H9 (cell line): Measurements from ENCODE around the gene LMTK3. TPM values are rescaled to one million over a fixed set of nuclear protein-coding genes. Genes with fewer than 3 reads are reported as not detected.

ENCODE experiments used
- DNase-seq: peaks from one replicate; pipeline ENCODE4 v3.0.0-alpha.2; 2017
- H2AFZ ChIP-seq: one replicate; pipeline ENCODE4 v1.6.1; 2013; ENCODE audit warnings: mild to moderate bottlenecking, low read length, control low read depth, moderate library complexity
- H2AK5ac ChIP-seq: 2 replicates; pipeline ENCODE4 v1.6.1; 2013; ENCODE audit warnings: low read length, control low read depth, mixed read lengths; ENCODE audit not compliant: insufficient read length
- H2BK120ac ChIP-seq: one replicate; pipeline ENCODE4 v1.6.1; 2013; ENCODE audit warnings: low read depth, mild to moderate bottlenecking, low read length, control low read depth, inconsistent platforms; ENCODE audit not compliant: poor library complexity, severe bottlenecking
- H2BK12ac ChIP-seq: 2 replicates; pipeline ENCODE4 v1.6.1; 2013; ENCODE audit warnings: low read length, control low read depth, mixed read lengths, low read depth; ENCODE audit not compliant: insufficient read length
- H2BK15ac ChIP-seq: 2 replicates; pipeline ENCODE4 v1.6.1; 2013; ENCODE audit warnings: low read depth, low read length, control low read depth
- H2BK20ac ChIP-seq: one replicate; pipeline ENCODE4 v1.6.1; 2013; ENCODE audit warnings: low read depth, mild to moderate bottlenecking, low read length, control low read depth, inconsistent platforms; ENCODE audit not compliant: poor library complexity, severe bottlenecking
- H2BK5ac ChIP-seq: 2 replicates; pipeline ENCODE4 v1.6.1; 2013; ENCODE audit warnings: low read length, control low read depth, mixed read lengths; ENCODE audit not compliant: insufficient read length
- H3K14ac ChIP-seq: 2 replicates; pipeline ENCODE4 v1.6.1; 2013; ENCODE audit warnings: low read length, control low read depth; ENCODE audit not compliant: insufficient read depth
- H3K18ac ChIP-seq: 2 replicates; pipeline ENCODE4 v1.6.1; 2013; ENCODE audit warnings: low read depth, mild to moderate bottlenecking, mixed read lengths, low read length, control low read depth; ENCODE audit not compliant: insufficient read length
- H3K23ac ChIP-seq: 2 replicates; pipeline ENCODE4 v1.6.1; 2013; ENCODE audit warnings: low read length, control low read depth, mixed read lengths, low read depth; ENCODE audit not compliant: insufficient read length
- H3K23me2 ChIP-seq: 2 replicates; pipeline ENCODE4 v1.6.1; 2013; ENCODE audit warnings: low read depth, mild to moderate bottlenecking, mixed read lengths, low read length, control low read depth; ENCODE audit not compliant: insufficient read length, poor library complexity, severe bottlenecking
- H3K27ac ChIP-seq: 2 replicates; pipeline ENCODE4 v1.5.1; 2013; ENCODE audit warnings: low read length, control low read depth, mixed read lengths, low read depth; ENCODE audit not compliant: insufficient read length
- H3K27me3 ChIP-seq: 2 replicates; pipeline ENCODE4 v1.6.1; 2013; ENCODE audit warnings: low read length, control low read depth, inconsistent platforms; ENCODE audit not compliant: insufficient read depth
- H3K4ac ChIP-seq: 2 replicates; pipeline ENCODE4 v1.6.1; 2013; ENCODE audit warnings: low read depth, mild to moderate bottlenecking, control low read depth, inconsistent platforms, low read length, moderate library complexity
- H3K4me1 ChIP-seq: 2 replicates; pipeline ENCODE4 v1.6.1; 2013; ENCODE audit warnings: low read length, control low read depth, inconsistent platforms; ENCODE audit not compliant: insufficient read depth
- H3K4me2 ChIP-seq: 2 replicates; pipeline ENCODE4 v1.6.1; 2013; ENCODE audit warnings: low read length, control low read depth, mixed read lengths; ENCODE audit not compliant: insufficient read length, insufficient read depth
- H3K56ac ChIP-seq: 2 replicates; pipeline ENCODE4 v1.6.1; 2013; ENCODE audit warnings: low read depth, mild to moderate bottlenecking, mixed read lengths, low read length, control low read depth; ENCODE audit not compliant: insufficient read length
- H3K79me1 ChIP-seq: 2 replicates; pipeline ENCODE4 v1.6.1; 2013; ENCODE audit warnings: low read depth, mild to moderate bottlenecking, moderate library complexity, low read length, control low read depth, inconsistent platforms; ENCODE audit not compliant: insufficient read depth, poor library complexity, severe bottlenecking
- H3K79me2 ChIP-seq: 2 replicates; pipeline ENCODE4 v1.6.1; 2013; ENCODE audit warnings: low read length, control low read depth, inconsistent platforms; ENCODE audit not compliant: insufficient read depth
- H3K9ac ChIP-seq: 2 replicates; pipeline ENCODE4 v1.6.1; 2013; ENCODE audit warnings: low read length, control low read depth, mixed read lengths; ENCODE audit not compliant: insufficient read length; ENCODE audit errors: extremely low read depth
- H3K9me3 ChIP-seq: one replicate; pipeline ENCODE4 v1.6.1; 2013; ENCODE audit warnings: low read depth, low read length, inconsistent platforms; ENCODE audit not compliant: control insufficient read depth
- H3T11ph ChIP-seq: one replicate; pipeline ENCODE4 v1.6.1; 2013; ENCODE audit warnings: mild to moderate bottlenecking, low read length, control low read depth, inconsistent platforms
- H4K20me1 ChIP-seq: one replicate; pipeline ENCODE4 v1.6.1; 2013; ENCODE audit not compliant: control insufficient read depth, insufficient read length, insufficient read depth
- H4K5ac ChIP-seq: 2 replicates; pipeline ENCODE4 v1.6.1; 2013; ENCODE audit warnings: low read depth, mild to moderate bottlenecking, mixed read lengths, low read length, control low read depth; ENCODE audit not compliant: insufficient read length
- H4K8ac ChIP-seq: replicated peaks from 2 replicates; pipeline ENCODE4 v1.6.1; 2013; ENCODE audit warnings: low read length, control low read depth, mixed read lengths, low read depth; ENCODE audit not compliant: insufficient read length
- H4K91ac ChIP-seq: 2 replicates; pipeline ENCODE4 v1.6.1; 2013; ENCODE audit warnings: low read depth, mild to moderate bottlenecking, moderate library complexity, mixed read lengths, low read length, control low read depth; ENCODE audit not compliant: insufficient read length
- H3K27ac Mint-ChIP-seq, 3 experiments: 2 replicates in 2 of 3; 3 replicates in 1 of 3; pipeline ENCODE4 v1.8.0; 2020 to 2021; ENCODE audit warnings: mixed read lengths in 3 of 3, mild to moderate bottlenecking in 1 of 3, moderate library complexity in 1 of 3
- H3K27me3 Mint-ChIP-seq: 2 replicates; pipeline ENCODE4 v1.8.0; 2021; ENCODE audit warnings: low read depth, mild to moderate bottlenecking, moderate library complexity, mixed read lengths
- H3K36me3 Mint-ChIP-seq, 3 experiments: 2 replicates in 2 of 3; 3 replicates in 1 of 3; pipeline ENCODE4 v1.8.0; 2020 to 2021; ENCODE audit warnings: low read depth in 3 of 3, mixed read lengths in 3 of 3; ENCODE audit not compliant: insufficient read depth in 1 of 3
- H3K4me1 Mint-ChIP-seq, 2 experiments: 2 replicates each; pipeline ENCODE4 v1.8.0; 2020; ENCODE audit warnings: mixed read lengths in 2 of 2
- H3K4me3 Mint-ChIP-seq, 2 experiments: 2 replicates in 1 of 2; 3 replicates in 1 of 2; pipeline ENCODE4 v1.8.0; 2020 to 2021; ENCODE audit warnings: mild to moderate bottlenecking in 2 of 2, mixed read lengths in 2 of 2, moderate library complexity in 1 of 2
- H3K9me3 Mint-ChIP-seq, 2 experiments: 2 replicates in 1 of 2; 3 replicates in 1 of 2; pipeline ENCODE4 v1.8.0; 2020; ENCODE audit warnings: mild to moderate bottlenecking in 2 of 2, mixed read lengths in 2 of 2, moderate library complexity in 1 of 2
- WGBS: extraction: QIAGEN DNeasy Blood & Tissue Kit; methylation state at CpG from one replicate; pipeline ENCODE4 v1.1.7; 2013; ENCODE audit warnings: missing lambda C conversion rate, low lambda C conversion rate, mixed read lengths; ENCODE audit not compliant: insufficient read length; ENCODE audit errors: extremely low coverage; 5-methylcytosine and 5-hydroxymethylcytosine counted together
- total RNA-seq: library from RNA; stranded (reverse); gene quantifications from 2 replicates; pipeline ENCODE4 v1.2.1, GENCODE V29; 2021
- TF ChIP-seq, protein P1 (sequence below): fragments of 200-600 bp; sonication (generic); conservative IDR thresholded peaks from 3 replicates; pipeline ENCODE4 v1.8.0; 2021; ENCODE audit warnings: antibody characterized with exemption, mild to moderate bottlenecking

LMTK3 gene
- total RNA-seq, 1 experiment from 2014 or later = 14.4 TPM

GRCh38 chr19:48480183-48480557 is 31.5 kb downstream of the LMTK3 start:
- no peak overlapping the region for H3K56ac ChIP-seq
- no peak overlapping the region for H3K4ac ChIP-seq
- H3K27me3 ChIP-seq = no peaks in the 10 kb centered on the region
- no peak overlapping the region for H4K8ac ChIP-seq
- no peaks in the 10 kb centered on the region for H3K23me2 ChIP-seq
- WGBS = no CpG with 5 or more reads among the region's 32 CpGs
- TF ChIP-seq, protein P1, sequence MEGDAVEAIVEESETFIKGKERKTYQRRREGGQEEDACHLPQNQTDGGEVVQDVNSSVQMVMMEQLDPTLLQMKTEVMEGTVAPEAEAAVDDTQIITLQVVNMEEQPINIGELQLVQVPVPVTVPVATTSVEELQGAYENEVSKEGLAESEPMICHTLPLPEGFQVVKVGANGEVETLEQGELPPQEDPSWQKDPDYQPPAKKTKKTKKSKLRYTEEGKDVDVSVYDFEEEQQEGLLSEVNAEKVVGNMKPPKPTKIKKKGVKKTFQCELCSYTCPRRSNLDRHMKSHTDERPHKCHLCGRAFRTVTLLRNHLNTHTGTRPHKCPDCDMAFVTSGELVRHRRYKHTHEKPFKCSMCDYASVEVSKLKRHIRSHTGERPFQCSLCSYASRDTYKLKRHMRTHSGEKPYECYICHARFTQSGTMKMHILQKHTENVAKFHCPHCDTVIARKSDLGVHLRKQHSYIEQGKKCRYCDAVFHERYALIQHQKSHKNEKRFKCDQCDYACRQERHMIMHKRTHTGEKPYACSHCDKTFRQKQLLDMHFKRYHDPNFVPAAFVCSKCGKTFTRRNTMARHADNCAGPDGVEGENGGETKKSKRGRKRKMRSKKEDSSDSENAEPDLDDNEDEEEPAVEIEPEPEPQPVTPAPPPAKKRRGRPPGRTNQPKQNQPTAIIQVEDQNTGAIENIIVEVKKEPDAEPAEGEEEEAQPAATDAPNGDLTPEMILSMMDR = no peak
- H2AFZ ChIP-seq = no peak overlapping the region
- H3K79me2 ChIP-seq = no peaks in the 10 kb centered on the region
- Mint-ChIP-seq H3K4me3 (peak overlapping the region in 1 of 2 experiments; percentile 20; a peak in 1 of 5 replicates), H3K27me3 (peaks cover 3% of the 10 kb centered on the region; the same call in 1 of the 2 replicates), H3K27ac (peak overlapping the region in 1 of 3 experiments; percentile 82; a peak in 1 of 7 replicates), H3K4me1 (peaks cover 3 to 13% of the 10 kb centered on the region in 2 experiments; a peak in 3 of 4 replicates), H3K9me3 (no peaks in the 10 kb centered on the region), H3K36me3 (peaks cover 24 to 66% (median 49%) of the 10 kb centered on the region in 3 experiments)
- no peak for DNase-seq
- H3K18ac ChIP-seq = no peak overlapping the region
- no peak overlapping the region for H4K91ac ChIP-seq
- no peak overlapping the region for H2BK5ac ChIP-seq
- H2BK120ac ChIP-seq = no peak overlapping the region
- H2BK15ac ChIP-seq = no peak overlapping the region
- no peaks in the 10 kb centered on the region for H3K4me1 ChIP-seq
- H3K9me3 ChIP-seq = no peaks in the 10 kb centered on the region
- H3T11ph ChIP-seq = no peak overlapping the region
- no peak overlapping the region for H3K14ac ChIP-seq
- H4K5ac ChIP-seq = no peak overlapping the region
- no peak overlapping the region for H2BK20ac ChIP-seq
- H3K4me2 ChIP-seq = no peak overlapping the region
- H3K9ac ChIP-seq = no peak overlapping the region
- H2BK12ac ChIP-seq = no peak overlapping the region
- no peak overlapping the region for H2AK5ac ChIP-seq
- H4K20me1 ChIP-seq = no peaks in the 10 kb centered on the region
- H3K79me1 ChIP-seq = no peaks in the 10 kb centered on the region
- no peak overlapping the region for H3K27ac ChIP-seq
- no peak overlapping the region for H3K23ac ChIP-seq
